ENCODE results near the gene CYBC1. TPM values are rescaled to one million over a fixed set of nuclear protein-coding genes. Genes with fewer than 3 reads are reported as not detected.
"Not testable (repeated sequence)": the region's sequence is repeated elsewhere in the genome, so short reads cannot be mapped to it uniquely, and the experiment has no call there.

Gene CYBC1
- total RNA-seq, 1 donor from 2014 or later, result 26.6 TPM

DNA sequence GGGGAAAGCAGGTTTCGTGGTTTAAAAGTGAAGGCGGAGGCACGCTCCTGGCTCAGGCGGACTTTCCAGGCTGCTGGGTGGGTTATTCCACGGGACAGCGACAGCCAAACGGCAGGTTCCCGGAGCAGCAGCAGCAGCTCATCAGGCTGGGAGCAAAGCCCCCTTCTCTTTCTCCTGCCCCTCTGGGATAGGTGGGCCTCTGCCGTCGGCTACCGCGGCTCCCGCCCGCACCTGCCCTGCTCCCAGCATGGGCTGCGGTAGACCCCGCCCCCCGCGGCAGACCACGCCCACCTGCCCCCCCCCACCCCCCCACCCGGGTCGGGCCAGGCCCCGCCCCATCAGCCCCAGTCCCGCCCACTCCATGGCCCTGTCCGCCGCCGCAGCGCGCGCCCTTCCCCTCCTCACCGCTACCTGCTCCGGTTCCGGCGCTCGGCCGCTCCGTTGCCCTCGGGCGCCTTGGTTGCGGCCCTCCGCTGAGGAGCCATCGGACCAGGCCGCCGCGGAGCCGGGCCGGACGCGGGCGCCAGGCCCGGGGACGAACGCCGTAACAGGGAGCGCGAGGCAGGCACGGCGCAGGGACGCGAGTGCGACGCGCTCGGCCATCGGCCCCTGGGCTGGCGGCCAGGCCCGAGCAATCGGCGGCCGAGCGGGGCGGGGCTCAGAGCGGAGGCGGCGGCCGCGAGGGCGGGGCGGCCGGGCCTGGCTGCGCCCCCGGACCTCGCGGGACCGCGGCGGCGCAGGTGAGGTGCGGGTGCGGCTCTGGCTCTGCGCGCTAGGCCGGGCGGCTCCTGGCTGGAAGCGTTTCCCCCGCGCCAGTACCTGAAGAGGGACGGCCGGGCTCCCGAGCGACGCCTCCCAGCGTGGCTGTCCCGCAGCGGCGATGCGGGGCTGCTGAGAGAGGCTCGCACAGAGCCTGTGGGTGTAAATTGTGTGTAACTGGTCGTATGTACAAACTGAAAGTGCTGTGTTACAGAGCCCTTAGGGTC is 32.3 kb downstream of the CYBC1 start, which contains the start of the genes HEXD and OGFOD3:
HEXD (plus strand) TSS at position 347 of the 986 bp plus-strand sequence. CDS start 1,453 bp downstream, outside the sequence.
OGFOD3 (minus strand) TSS at position 586 of the 986 bp plus-strand sequence; CDS start at position 485, 101 bp downstream.
- intact Hi-C loops (cut with DNase I), result no loop called here
- ATAC-seq (ENCODE audit: poor library complexity), result peak; percentile 96

DNA sequence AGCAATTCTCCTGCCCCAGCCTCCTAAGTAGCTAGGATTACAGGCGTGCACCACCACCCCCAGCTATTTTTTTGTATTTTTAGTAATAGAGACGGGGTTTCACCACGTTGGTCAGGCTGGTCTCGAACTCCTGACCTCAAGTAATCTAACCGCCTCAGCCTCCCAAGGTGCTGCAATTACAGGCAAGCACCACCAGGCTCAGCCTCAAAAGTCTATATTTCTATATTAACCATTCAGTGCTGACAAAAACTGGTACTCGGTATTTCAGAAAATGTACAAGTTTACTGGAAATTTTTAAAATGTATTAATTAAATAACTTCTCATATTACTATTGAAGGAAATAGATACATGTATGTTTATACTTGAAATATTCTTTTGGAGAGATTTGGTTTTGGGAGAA is 33.8 kb downstream of the CYBC1 start:
- no peak for ATAC-seq (ENCODE audit: poor library complexity)
- intact Hi-C loops (cut with DNase I), result no loop called here
- no peak for DNase-seq

More for the DNA sequence above, 32.3 kb downstream of the CYBC1 start, which contains the start of the genes HEXD and OGFOD3:
- peak; percentile 89 for DNase-seq

GRCh38 chr17:82416264-82416663 is 34.3 kb downstream of the CYBC1 start:
- DNase-seq, result no peak
- no peak for ATAC-seq (ENCODE audit: poor library complexity)
- intact Hi-C loops (cut with DNase I), result no loop called here

DNA sequence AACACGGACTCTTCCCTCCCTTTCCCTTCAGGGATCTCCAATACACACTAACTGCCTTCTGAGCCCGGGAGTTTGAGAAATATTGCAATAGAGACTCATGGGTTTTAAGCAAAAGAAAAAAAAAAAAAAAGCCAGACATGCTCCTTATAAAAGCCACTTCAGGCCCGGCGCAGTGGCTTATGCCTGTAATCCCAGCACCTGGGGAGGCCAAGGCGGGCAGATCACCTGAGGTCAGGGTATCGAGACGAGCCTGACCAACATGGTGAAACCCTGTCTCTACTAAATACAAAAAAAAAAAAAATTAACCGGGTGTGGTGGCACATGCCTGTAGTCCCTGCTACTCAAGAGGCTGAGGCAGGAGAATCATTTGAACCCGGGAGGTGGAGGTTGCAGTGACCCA is 34.8 kb downstream of the CYBC1 start:
- DNase-seq, result no peak
- no peak for ATAC-seq (ENCODE audit: poor library complexity)

GRCh38 chr17:82415336-82415735 is 35.2 kb downstream of the CYBC1 start:
- intact Hi-C loops (cut with DNase I), result no loop called here
- ATAC-seq (ENCODE audit: poor library complexity), result no peak
- no peak for DNase-seq

More for the DNA sequence above, 34.8 kb downstream of the CYBC1 start:
- intact Hi-C loops (cut with DNase I), result no loop called here

GRCh38 chr17:82414548-82415281 is 35.8 kb downstream of the CYBC1 start:
- peak; percentile 78 for ATAC-seq (ENCODE audit: poor library complexity)
- peak; percentile 81 for DNase-seq
- intact Hi-C loops (cut with DNase I), result loop anchor here (1.0 kb wide), 1 partner anchor 62 kb away; no protein-coding TSS in a partner anchor

DNA sequence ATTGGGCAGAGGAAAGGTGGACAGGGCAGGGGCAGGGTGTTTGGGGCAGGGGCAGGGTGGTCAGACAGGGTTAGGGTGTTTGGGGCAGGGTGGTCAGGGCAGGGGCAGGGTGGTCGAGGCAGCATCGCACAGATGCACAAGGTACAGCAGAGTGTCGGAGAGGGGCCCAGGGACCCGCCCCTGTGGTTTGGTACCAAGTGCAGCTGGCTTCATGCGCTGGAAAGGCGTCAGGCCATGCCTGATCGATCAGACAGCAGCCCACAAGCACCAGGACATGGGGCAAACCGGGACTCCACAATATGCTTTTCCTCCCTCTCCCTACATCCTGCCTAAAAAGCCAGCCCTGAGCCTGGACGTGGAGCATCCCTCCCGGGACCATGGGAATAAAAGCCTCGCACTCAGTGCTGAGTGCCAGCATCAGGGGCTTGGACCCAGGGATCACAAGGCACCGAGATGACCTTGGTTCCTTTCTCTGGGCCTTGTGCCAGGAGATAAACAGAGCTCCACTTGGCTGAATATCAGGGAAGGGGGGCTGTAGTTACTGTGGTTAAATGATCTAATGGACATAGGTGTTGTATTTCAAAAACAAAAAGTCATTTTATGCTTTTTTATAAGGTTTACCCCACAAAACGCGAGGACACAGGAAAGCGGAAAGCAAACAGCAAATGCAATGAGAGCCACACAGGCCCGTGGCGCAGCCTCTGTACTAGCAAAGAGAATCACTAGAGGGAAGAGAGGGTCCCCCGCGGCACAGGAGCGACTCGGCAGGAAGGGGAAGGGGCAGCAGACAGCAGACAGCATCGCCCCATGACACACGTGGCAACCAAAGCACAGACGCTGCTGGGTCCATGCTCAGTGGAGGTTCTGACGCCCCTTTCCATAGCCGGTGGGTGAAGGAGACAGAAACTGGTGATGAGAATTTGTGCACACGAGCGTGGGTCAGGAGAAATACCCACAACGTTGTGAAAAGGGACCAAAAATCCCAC is 37.7 kb downstream of the CYBC1 start:
- intact Hi-C loops (cut with DNase I), result no loop called here
- ATAC-seq (ENCODE audit: poor library complexity), result peak; percentile 28
- DNase-seq, result no peak

GRCh38 chr17:82412081-82412480 is 38.5 kb downstream of the CYBC1 start:
- ATAC-seq (ENCODE audit: poor library complexity); DNase-seq; intact Hi-C loops (cut with DNase I): not testable (repeated sequence)

DNA sequence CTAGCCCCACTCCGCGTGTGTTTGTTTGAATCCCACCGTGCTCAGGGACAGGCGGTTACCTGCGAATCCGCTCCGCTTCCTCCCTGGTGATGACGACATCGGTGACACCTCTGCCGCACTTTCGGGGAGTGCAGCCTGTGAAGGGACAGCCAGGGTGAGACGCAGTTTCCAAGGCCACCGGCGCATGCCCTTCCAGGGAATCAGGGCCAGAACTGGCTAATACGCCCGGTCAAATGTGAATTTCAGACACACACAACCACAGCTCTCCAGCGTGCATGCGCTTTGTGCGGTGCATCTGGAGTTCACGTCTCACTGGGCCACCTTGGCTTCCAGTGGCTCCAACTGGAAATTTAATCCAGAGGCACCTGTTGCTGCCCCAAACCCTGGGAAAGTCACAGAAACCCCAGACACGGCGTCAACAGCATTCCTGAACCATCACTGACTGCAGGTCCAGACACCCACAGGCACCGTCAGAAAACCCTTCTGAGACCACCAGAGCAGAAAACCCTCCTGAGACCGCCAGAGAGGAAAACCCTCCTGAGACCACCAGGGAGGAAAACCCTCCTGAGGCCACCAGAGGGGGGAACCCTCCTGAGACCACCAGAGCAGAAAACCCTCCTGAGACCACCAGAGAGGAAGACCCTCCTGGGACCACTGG is 39.0 kb downstream of the CYBC1 start:
- ATAC-seq (ENCODE audit: poor library complexity), result no peak
- no peak for DNase-seq
- intact Hi-C loops (cut with DNase I), result no loop called here

GRCh38 chr17:82410014-82410716 is 40.4 kb downstream of the CYBC1 start:
- DNase-seq (no peak), ATAC-seq (ENCODE audit: poor library complexity) (no peak)
- intact Hi-C loops (cut with DNase I), result no loop called here

DNA sequence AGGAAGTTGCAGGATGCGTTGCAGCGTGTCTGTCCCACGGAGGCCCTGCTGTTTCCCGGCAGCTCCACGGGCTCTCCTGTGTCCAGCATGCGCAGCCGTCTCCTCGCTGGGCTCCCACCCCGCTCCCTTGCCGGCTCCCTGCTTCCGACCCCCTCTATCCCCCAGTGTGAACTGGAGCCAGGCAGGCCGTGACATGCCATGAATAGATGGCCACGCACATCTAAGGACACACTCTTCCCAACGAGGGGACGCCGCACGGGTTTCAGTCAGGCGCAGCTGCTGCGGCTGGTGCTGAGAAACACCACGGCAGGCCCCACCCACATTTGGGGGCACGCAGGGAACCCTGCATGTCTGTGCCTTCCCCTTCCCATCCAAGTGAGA is 41.6 kb downstream of the CYBC1 start:
- ATAC-seq (ENCODE audit: poor library complexity), result no peak
- no peak for DNase-seq
- intact Hi-C loops (cut with DNase I), result no loop called here

GRCh38 chr17:82408288-82408937 is 42.1 kb downstream of the CYBC1 start:
- DNase-seq (no peak), ATAC-seq (ENCODE audit: poor library complexity) (no peak)
- intact Hi-C loops (cut with DNase I), result no loop called here

DNA sequence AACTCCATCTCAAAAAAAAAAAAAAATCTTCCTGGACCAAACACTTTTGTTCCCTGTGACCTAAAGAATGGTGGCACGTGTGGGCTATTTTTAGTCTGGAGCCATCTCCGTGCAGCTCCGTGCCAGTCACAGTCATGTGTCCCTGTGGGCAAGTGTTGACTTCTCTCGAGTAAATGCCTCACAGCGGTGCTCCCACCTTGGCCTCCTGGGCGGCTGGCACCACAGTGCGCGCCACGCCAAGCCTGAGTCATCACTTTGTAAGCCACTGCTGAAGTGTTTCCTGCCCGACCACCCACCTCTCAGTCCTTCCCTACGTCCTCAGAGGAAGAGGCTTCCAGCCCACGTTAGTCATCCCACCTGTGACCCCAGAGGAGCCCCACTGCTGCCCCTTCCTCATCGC is 43.3 kb downstream of the CYBC1 start:
- DNase-seq (peak; percentile 65), ATAC-seq (ENCODE audit: poor library complexity) (peak; percentile 92)
- intact Hi-C loops (cut with DNase I), result no loop called here

GRCh38 chr17:82406131-82406671 is 44.4 kb downstream of the CYBC1 start:
- ATAC-seq (ENCODE audit: poor library complexity) (no peak), DNase-seq (no peak)
- intact Hi-C loops (cut with DNase I), result no loop called here

DNA sequence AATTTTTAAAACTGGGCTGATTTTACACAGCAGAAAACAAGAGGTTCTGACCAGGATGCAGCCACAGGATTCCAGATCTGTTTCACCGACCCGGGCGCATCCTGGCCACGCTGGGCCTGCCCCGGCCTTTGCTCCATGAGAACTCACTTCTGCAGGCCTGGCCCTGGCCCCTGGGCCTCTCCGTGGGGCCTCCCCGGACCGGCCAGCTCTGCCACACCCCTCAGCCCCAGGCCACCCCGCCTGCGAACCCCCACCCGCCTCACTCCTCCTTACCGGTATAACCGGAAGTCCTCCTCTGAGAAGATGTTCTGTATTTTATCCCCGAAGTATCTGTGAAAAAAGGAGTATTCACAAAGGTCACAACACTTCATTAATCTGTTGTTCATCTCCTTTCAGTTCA is 45.5 kb downstream of the CYBC1 start:
- no peak for ATAC-seq (ENCODE audit: poor library complexity)
- intact Hi-C loops (cut with DNase I), result no loop called here

More for the DNA sequence above, 45.5 kb downstream of the CYBC1 start:
- no peak for DNase-seq
